Coronary artery (tissue), 2 donors: ENCODE measurements around the gene ABL1.
A peak's percentile ranks its signal among the peaks of the same experiment; 100 is the strongest.

Experiments
- DNase-seq: peaks from one replicate; pipeline ENCODE4 v3.0.0-alpha.2; 2017; ENCODE audit warnings: low spot score
- H3K27ac ChIP-seq, 2 donors: fragments of 200-600 bp; sonication (generic); one replicate each; pipeline ENCODE4 v1.5.1; 2016 to 2019
- H3K4me3 ChIP-seq: fragments of 200-600 bp; sonication (generic); 2 replicates; pipeline ENCODE4 v1.5.1; 2016; ENCODE audit warnings: mild to moderate bottlenecking, moderate library complexity
- TF ChIP-seq, protein P1 (sequence below): fragments of 200-600 bp; sonication (generic); IDR thresholded peaks from one replicate; pipeline ENCODE4 v1.5.1; 2019; ENCODE audit warnings: antibody characterized with exemption

The ABL1 gene

DNA sequence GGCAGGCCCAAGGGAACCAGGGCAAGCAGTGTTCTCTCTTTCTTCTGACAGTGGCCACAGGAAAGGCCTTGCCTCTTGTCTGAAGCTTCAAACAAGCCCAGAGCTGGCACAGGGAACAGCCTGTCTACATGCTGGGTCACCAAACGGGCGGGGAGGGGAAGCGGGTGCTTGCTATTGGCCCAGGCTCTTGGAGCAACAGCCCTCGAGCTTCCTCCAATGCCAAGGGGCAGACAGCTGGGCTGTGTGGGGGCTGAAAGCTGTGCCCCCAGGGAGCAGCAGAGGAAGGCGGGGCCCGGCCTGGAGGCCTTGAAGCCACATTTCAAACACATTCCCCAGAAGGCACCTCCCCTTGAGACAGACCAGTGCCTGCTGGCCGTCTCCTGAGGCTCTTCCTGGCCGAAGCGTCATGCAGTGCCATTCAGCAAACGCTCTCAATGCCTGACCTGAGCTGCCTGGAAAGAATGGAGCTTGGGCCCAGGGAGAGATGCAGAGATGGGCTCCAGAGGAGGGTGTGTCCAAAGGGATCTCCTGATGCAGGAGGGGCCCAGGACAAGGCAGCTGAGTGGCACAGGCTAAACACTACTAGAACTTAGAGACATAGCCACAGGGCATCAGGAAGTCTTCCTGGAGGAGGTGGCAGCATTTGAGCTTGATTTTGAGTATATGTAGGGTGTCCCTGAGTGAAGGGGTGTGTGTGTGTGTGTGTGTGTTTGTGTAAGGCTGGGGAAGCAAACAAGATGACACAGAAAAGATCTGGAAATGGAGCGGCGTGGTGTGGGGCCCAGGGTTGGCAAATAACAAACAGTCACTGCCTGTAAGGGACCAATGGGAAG lies 101.4 kb downstream of the ABL1 start:
- H3K4me3 ChIP-seq = no peak overlapping the region
- TF ChIP-seq, protein P1, sequence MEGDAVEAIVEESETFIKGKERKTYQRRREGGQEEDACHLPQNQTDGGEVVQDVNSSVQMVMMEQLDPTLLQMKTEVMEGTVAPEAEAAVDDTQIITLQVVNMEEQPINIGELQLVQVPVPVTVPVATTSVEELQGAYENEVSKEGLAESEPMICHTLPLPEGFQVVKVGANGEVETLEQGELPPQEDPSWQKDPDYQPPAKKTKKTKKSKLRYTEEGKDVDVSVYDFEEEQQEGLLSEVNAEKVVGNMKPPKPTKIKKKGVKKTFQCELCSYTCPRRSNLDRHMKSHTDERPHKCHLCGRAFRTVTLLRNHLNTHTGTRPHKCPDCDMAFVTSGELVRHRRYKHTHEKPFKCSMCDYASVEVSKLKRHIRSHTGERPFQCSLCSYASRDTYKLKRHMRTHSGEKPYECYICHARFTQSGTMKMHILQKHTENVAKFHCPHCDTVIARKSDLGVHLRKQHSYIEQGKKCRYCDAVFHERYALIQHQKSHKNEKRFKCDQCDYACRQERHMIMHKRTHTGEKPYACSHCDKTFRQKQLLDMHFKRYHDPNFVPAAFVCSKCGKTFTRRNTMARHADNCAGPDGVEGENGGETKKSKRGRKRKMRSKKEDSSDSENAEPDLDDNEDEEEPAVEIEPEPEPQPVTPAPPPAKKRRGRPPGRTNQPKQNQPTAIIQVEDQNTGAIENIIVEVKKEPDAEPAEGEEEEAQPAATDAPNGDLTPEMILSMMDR = no peak
- DNase-seq = peak; percentile 88
- peak overlapping the region in 1 of 2 donors; percentile 26 for H3K27ac ChIP-seq
